Astrocyte of the cerebellum (primary cell): ENCODE measurements around the gene FAM174C.

Experiments used
- DNase-seq: peaks from one replicate; pipeline ENCODE4 v3.0.0-alpha.2; 2011; ENCODE audit warnings: low read depth
- H3K4me3 ChIP-seq: 2 replicates; pipeline ENCODE4 v1.5.1; 2011; ENCODE audit warnings: mild to moderate bottlenecking, low read depth, low read length, moderate library complexity
- in situ Hi-C: cut with HindIII; loops from 2 replicates; pipeline ENCODE4 v1.10.0; 2017; ENCODE audit warnings: low sequenced_read_pairs
- TF ChIP-seq, protein P1 (sequence below): IDR thresholded peaks from 2 replicates; pipeline ENCODE4 v1.5.1; 2012; ENCODE audit warnings: low read length, low read depth, moderate library complexity, mild to moderate bottlenecking; ENCODE audit errors: missing control alignments

The FAM174C gene

DNA sequence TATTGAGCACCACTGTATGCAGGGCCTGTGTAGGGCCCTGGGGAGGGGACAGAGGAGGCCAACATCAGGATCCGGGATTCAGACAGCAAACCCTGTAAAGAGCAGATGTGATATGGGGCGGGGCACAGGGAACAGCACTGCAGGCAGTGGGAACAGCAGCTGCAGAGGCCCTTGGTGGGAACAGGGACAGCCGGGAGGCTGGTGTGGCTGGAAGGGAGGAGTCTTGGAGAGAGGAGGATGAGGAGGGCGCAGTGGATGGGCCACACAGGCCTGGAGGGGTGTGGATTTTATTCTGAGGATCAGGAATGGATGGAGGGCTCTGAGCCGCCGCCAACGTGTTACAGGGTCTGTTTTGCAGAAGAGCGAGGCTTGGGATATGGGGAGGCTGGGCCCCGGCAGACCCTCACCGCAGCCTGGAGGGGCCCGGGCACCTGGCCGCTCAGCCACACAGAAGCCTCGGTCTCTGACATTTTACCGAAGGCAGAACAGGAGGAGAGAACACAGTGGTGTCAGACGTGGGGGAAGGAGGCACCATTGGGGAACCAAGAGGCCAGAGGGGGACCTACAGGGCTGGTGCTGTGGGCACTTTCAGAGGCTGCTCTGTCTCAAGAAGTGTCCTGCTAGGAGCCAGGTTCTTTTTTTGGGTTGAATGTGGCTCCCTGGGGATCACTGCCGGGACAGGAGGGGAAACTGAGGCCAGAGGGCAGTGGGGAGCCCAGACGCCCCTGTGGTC lies 17.3 kb downstream of the FAM174C start:
- no peak for DNase-seq
- no peak overlapping the region for H3K4me3 ChIP-seq
- TF ChIP-seq, protein P1, sequence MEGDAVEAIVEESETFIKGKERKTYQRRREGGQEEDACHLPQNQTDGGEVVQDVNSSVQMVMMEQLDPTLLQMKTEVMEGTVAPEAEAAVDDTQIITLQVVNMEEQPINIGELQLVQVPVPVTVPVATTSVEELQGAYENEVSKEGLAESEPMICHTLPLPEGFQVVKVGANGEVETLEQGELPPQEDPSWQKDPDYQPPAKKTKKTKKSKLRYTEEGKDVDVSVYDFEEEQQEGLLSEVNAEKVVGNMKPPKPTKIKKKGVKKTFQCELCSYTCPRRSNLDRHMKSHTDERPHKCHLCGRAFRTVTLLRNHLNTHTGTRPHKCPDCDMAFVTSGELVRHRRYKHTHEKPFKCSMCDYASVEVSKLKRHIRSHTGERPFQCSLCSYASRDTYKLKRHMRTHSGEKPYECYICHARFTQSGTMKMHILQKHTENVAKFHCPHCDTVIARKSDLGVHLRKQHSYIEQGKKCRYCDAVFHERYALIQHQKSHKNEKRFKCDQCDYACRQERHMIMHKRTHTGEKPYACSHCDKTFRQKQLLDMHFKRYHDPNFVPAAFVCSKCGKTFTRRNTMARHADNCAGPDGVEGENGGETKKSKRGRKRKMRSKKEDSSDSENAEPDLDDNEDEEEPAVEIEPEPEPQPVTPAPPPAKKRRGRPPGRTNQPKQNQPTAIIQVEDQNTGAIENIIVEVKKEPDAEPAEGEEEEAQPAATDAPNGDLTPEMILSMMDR = no peak
- in situ Hi-C loops = no loop called here

DNA sequence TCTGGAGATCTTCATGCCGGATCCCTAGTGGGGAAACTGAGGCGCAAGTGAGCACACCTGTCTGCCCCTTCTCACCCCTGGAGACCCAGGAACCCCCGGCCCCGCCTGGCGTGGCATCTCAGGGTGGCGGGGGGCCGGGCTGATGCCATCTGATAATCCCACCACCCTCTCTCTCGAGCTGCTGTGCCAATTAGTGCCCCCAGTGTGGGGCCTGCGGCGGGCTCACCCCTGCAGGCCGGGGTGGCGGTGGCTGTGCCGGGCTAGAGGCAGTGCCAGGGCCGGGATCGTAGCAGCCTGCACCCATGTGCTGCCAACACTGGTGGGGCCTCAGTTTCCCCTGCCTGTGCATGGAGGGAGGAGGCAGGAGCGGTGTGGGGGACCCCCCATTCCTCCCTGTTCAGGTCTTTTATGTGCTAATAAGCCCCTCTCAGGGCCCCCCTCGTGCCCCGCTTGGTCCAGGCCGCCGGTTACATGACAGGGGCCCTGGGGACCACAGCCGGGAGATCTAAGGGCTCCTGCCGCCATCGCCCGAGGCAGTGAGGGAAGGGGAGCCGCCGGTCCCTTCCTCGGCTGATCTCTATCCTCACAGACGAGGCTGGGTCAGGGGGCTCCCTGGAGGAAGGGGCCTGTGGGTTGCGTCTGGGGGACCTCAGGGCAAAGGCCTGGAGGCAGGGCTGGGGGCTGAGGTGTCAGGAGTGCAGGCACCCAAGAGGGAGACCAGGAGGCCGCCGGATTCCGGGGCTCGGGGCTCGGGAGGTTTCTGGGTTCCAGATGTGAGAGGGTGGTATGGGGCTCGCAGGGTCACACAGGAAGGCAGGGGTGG lies 18.7 kb downstream of the FAM174C start:
- in situ Hi-C loops = no loop called here
- TF ChIP-seq, protein P1 = no peak
- no peak overlapping the region for H3K4me3 ChIP-seq
- DNase-seq = no peak

DNA sequence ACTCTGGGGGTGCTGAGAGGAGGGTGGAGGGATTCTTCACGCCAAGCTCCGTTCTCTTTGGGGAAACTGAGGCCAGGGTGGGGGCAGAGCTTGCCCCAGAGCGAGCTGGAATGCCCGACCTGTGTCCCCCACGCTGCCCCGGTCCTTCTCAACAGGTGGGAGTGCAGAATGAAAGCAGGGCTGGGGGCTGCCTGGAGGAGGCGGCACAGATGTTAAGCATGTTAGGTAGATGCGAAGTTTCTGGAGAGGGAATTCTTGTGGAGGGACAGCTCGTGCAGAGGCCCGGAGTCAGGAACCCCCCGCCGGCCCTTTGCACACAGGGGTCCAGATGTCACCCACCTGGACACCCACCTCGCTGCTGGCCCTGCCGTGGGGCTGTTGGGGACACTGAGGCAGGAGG lies 19.4 kb downstream of the FAM174C start:
- in situ Hi-C loops = no loop called here
- TF ChIP-seq, protein P1 = no peak
- no peak overlapping the region for H3K4me3 ChIP-seq
- DNase-seq = no peak

DNA sequence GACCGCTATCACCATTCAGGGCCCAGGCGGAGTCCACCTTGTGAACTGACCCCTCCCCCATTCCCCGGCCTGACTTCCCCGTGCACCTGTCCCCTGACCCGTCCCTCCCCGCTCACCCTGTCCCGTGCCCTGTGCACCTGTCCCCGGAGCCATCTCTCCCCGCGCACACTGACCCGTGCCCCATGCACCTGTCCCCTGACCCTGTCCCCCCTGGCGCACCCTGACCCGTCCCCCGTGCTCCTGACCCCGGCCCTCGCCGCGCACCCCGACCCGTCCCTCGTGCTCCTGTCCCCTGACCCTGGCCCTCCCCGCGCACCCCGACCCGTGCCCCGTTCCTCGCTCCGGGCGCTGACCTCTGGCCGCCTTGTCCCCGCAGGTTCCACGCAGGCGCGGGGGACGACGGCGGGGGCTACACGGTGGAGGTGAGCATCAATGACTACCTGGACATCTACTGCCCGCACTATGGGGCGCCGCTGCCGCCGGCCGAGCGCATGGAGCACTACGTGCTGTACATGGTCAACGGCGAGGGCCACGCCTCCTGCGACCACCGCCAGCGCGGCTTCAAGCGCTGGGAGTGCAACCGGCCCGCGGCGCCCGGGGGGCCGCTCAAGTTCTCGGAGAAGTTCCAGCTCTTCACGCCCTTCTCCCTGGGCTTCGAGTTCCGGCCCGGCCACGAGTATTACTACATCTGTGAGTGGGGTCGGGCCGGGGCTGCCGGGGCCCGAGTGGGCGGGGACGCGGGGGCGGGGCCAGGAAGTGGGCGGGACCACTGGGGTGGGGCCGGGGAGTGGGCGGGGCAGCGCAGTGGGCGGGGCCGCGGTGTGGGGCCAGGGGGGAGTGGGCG lies 20.1 kb downstream of the FAM174C start:
- in situ Hi-C loops = no loop called here
- TF ChIP-seq, protein P1 = no peak
- no peak for DNase-seq
- H3K4me3 ChIP-seq = no peak overlapping the region

DNA sequence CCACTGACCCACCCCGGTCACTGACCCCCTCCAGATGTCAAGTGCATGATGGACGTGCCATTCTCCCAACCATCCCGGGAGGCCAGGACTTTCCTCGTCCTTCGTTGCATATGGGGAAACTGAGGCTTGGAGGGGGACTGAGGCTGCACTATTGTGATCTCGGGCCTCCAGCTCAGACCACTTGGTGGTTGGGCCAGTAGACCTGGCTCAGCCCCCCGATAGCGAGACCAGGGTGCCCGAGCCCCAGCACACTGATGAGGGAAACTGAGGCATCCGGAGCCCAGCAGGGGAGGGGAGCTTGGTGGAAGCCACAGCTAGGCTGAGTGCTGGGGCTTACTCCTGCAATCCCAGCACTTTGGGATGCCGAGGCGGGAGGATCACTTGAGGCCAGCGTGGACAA lies 20.7 kb downstream of the FAM174C start:
- TF ChIP-seq, protein P1 = no peak
- in situ Hi-C loops = no loop called here
- no peak for DNase-seq
- H3K4me3 ChIP-seq = no peak overlapping the region

DNA sequence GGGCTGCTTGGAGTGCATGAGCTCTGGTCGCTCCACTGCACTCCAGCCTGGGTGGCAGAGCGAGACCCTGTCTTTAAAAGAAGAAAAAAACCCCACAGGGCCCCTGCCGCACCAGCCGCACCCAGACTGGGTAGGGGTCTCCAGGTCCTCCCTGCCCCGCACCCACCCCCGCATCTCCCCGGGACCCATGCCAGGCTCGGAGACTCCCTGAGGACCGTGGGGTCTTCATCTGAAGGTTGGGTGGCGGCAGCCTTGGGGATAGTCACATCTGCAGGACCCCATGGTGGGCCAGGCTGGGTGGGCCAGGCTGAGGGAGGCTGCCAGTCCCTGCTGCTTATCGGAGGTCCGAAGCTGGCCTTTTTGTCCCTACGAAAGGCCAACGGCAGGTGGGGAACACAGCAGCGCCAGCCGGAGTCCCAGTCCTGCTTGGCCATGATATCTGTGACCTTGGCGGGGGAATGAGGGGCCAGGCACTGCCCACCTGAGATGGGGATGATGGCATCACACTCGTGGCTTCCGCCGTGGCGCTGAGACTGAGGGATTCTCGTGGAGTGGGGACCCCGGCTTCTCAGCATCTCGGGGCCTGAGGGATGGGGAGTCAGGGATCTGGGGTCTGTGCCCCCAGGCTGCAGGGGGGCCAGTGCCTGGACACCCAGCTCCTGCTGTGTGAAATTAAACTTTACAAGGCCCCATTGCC lies 21.4 kb downstream of the FAM174C start:
- TF ChIP-seq, protein P1 = no peak
- in situ Hi-C loops = no loop called here
- DNase-seq = no peak
- no peak overlapping the region for H3K4me3 ChIP-seq
